GM23338 (cell line): ENCODE measurements around the gene DROSHA. TPM values are rescaled to one million over a fixed set of nuclear protein-coding genes. Genes with fewer than 3 reads are reported as not detected.

Source experiments
- ATAC-seq: fragments of 200-7000 bp; cut with Tn5 transposase; 3 replicates; pipeline ENCODE4 v1.9.1; 2020
- DNase-seq: peaks from one replicate; pipeline ENCODE4 v3.0.0-alpha.2; 2015; ENCODE audit warnings: low spot score
- H2AFZ ChIP-seq: fragments of 200-600 bp; sonication (generic); 2 replicates; pipeline ENCODE4 v1.8.0; 2016; ENCODE audit warnings: antibody characterized with exemption, mild to moderate bottlenecking, moderate library complexity
- H3F3A ChIP-seq: fragments of 200-600 bp; sonication (generic); replicated peaks from 2 replicates; pipeline ENCODE4 v1.8.0; 2017; ENCODE audit warnings: antibody characterized with exemption, mixed run types, low read depth
- H3K27ac ChIP-seq: fragments of 200-600 bp; sonication (generic); 2 replicates; pipeline ENCODE4 v1.6.1; 2016; ENCODE audit warnings: low read depth
- H3K27me3 ChIP-seq: fragments of 200-600 bp; sonication (generic); 2 replicates; pipeline ENCODE4 v1.8.0; 2016; ENCODE audit warnings: mild to moderate bottlenecking, mixed run types, moderate library complexity; ENCODE audit not compliant: insufficient read depth
- H3K36me3 ChIP-seq: fragments of 200-600 bp; sonication (generic); 2 replicates; pipeline ENCODE4 v1.8.0; 2016; ENCODE audit warnings: mild to moderate bottlenecking; ENCODE audit not compliant: insufficient read depth
- H3K4me1 ChIP-seq: fragments of 200-600 bp; sonication (generic); 2 replicates; pipeline ENCODE4 v1.8.0; 2016; ENCODE audit warnings: mild to moderate bottlenecking, moderate library complexity; ENCODE audit not compliant: insufficient read depth
- H3K4me2 ChIP-seq: fragments of 200-600 bp; sonication (generic); 2 replicates; pipeline ENCODE4 v1.7.1; 2017; ENCODE audit warnings: mixed run types
- H3K4me3 ChIP-seq: fragments of 200-600 bp; sonication (generic); 2 replicates; pipeline ENCODE4 v1.6.1; 2016; ENCODE audit warnings: mixed run types
- H3K79me2 ChIP-seq: fragments of 200-600 bp; sonication (generic); replicated peaks from 2 replicates; pipeline ENCODE4 v1.8.0; 2017; ENCODE audit warnings: mild to moderate bottlenecking; ENCODE audit not compliant: insufficient read depth
- H3K9me2 ChIP-seq: fragments of 200-600 bp; sonication (generic); 2 replicates; pipeline ENCODE4 v1.8.0; 2017; ENCODE audit not compliant: insufficient read depth
- H4K20me1 ChIP-seq: fragments of 200-600 bp; sonication (generic); replicated peaks from 2 replicates; pipeline ENCODE4 v1.8.0; 2017; ENCODE audit warnings: mild to moderate bottlenecking; ENCODE audit not compliant: insufficient read depth
- H3K27ac Mint-ChIP-seq: 2 replicates; pipeline ENCODE4 v1.8.0; 2020; ENCODE audit warnings: inconsistent platforms, mild to moderate bottlenecking, moderate library complexity, mixed read lengths
- H3K27me3 Mint-ChIP-seq: 3 replicates; pipeline ENCODE4 v1.8.0; 2022; ENCODE audit warnings: low read depth, mild to moderate bottlenecking, moderate library complexity, mixed read lengths, inconsistent platforms; ENCODE audit not compliant: insufficient read depth, poor library complexity
- H3K36me3 Mint-ChIP-seq: 3 replicates; pipeline ENCODE4 v1.8.0; 2021; ENCODE audit warnings: low read depth, mild to moderate bottlenecking, inconsistent platforms, moderate library complexity, mixed read lengths
- H3K4me1 Mint-ChIP-seq: 3 replicates; pipeline ENCODE4 v1.8.0; 2020; ENCODE audit warnings: mild to moderate bottlenecking, inconsistent platforms, mixed read lengths
- H3K4me3 Mint-ChIP-seq: 3 replicates; pipeline ENCODE4 v1.8.0; 2021; ENCODE audit warnings: moderate library complexity, mild to moderate bottlenecking, inconsistent platforms, mixed read lengths
- H3K9me3 Mint-ChIP-seq: 3 replicates; pipeline ENCODE4 v1.8.0; 2020; ENCODE audit warnings: moderate library complexity, mild to moderate bottlenecking, inconsistent platforms, mixed read lengths
- CREB1 ChIP-seq: fragments of 250-450 bp; sonication (Bioruptor Pico); IDR thresholded peaks from 2 replicates; pipeline ENCODE4 v1.5.0; 2020; ENCODE audit warnings: low read depth, mild to moderate bottlenecking, moderate library complexity
- CTCF ChIP-seq, 2 experiments: fragments of 200-600 bp in 1 of 2; sonication (generic) in 1 of 2; conservative IDR thresholded peaks; 2 replicates each; pipeline versions ENCODE4 v1.5.1 to v1.6.1; 2016 to 2017; ENCODE audit warnings: antibody characterized with exemption in 2 of 2, low read depth in 2 of 2, mild to moderate bottlenecking in 2 of 2, moderate library complexity in 1 of 2
- EZH2 ChIP-seq: fragments of 200-600 bp; sonication (generic); IDR thresholded peaks from one replicate; pipeline ENCODE4 v1.8.0; 2017; ENCODE audit warnings: antibody characterized with exemption, mild to moderate bottlenecking, low read depth; ENCODE audit not compliant: unreplicated experiment
- EZH2phosphoT487 ChIP-seq: fragments of 200-600 bp; sonication (generic); IDR thresholded peaks from one replicate; pipeline ENCODE4 v1.8.1; 2018; ENCODE audit warnings: antibody characterized with exemption; ENCODE audit not compliant: unreplicated experiment
- JUNB ChIP-seq: IDR thresholded peaks from one replicate; pipeline ENCODE4 v1.6.1; 2016; ENCODE audit warnings: antibody characterized with exemption; ENCODE audit not compliant: unreplicated experiment
- NANOG ChIP-seq: IDR thresholded peaks from 2 replicates; pipeline ENCODE4 v1.6.1; 2016; ENCODE audit warnings: antibody characterized with exemption, borderline replicate concordance
- POLR2AphosphoS5 ChIP-seq: IDR thresholded peaks from 2 replicates; pipeline ENCODE4 v1.6.1; 2016; ENCODE audit warnings: antibody characterized with exemption, low read depth
- REST ChIP-seq: IDR thresholded peaks from one replicate; pipeline ENCODE4 v1.6.1; 2018; ENCODE audit warnings: antibody characterized with exemption; ENCODE audit not compliant: unreplicated experiment
- STAT1 ChIP-seq: IDR thresholded peaks from one replicate; pipeline ENCODE4 v1.6.1; 2016; ENCODE audit warnings: antibody characterized with exemption; ENCODE audit not compliant: unreplicated experiment
- ZNF114 ChIP-seq: fragments of 250-450 bp; sonication (Bioruptor Pico); IDR thresholded peaks from 2 replicates; pipeline ENCODE4 v1.5.0; 2020; ENCODE audit warnings: mild to moderate bottlenecking, moderate library complexity
- ZNF331 ChIP-seq: fragments of 250-450 bp; sonication (Bioruptor Pico); IDR thresholded peaks from 2 replicates; pipeline ENCODE4 v1.5.0; 2020; ENCODE audit warnings: low read depth, mild to moderate bottlenecking, moderate library complexity
- polyA plus RNA-seq: library from polyadenylated mRNA; unstranded; fragments of >200 nt; fragmentation: Nextera tagmentation; extraction: Ambion mirVana; gene quantifications from 2 replicates; pipeline ENCODE4 v1.2.1, GENCODE V29; 2016
- total RNA-seq: library from RNA; depleted of rRNA; stranded (reverse); fragments of >200 nt; shearing (Covaris generic); gene quantifications from 2 replicates; pipeline ENCODE4 v1.2.3, GENCODE V29; 2014
- TF ChIP-seq, protein P1 (sequence below): IDR thresholded peaks from 2 replicates; pipeline ENCODE4 v1.6.1; 2016; ENCODE audit warnings: antibody characterized with exemption
- TF ChIP-seq, protein P2 (sequence below): fragments of 250-450 bp; sonication (Bioruptor Pico); IDR thresholded peaks from 2 replicates; pipeline ENCODE4 v1.5.0; 2020; ENCODE audit warnings: mild to moderate bottlenecking, moderate library complexity

DROSHA gene
- total and polyA plus RNA-seq, 2 experiments from 2014 or later = 70.6 to 87.8 TPM

DNA sequence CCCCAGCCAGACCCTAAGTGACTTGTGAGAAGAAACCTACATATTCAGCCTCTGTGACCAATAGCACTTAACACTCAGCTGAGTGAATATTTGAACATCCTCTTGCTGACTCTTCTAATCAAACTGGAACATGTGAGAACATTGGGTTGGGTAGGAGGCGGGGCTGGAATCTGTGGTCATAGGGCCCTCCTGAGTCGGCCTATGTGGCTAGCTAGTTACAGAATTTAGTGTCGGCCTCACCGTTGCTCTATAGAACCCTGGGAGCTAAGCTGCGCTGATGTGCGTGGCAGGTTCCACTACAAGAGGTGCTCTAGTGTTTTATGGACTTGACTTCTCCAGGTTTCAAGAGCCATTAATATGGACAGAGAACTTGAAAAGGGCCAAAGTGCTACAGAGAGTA lies 138.8 kb downstream of the DROSHA start:
- ATAC-seq (no peak), DNase-seq (no peak)
- Mint-ChIP-seq H3K36me3 (peaks cover 14% of the 10 kb centered on the region), H3K9me3 (peaks cover 22% of the 10 kb centered on the region), H3K27ac (no peak overlapping the region), H3K4me3 (no peak overlapping the region), H3K4me1 (peaks cover 11% of the 10 kb centered on the region), H3K27me3 (peaks cover 3% of the 10 kb centered on the region)
- no peaks in the 10 kb centered on the region for H3K36me3 ChIP-seq
- TF ChIP-seq, protein P1, sequence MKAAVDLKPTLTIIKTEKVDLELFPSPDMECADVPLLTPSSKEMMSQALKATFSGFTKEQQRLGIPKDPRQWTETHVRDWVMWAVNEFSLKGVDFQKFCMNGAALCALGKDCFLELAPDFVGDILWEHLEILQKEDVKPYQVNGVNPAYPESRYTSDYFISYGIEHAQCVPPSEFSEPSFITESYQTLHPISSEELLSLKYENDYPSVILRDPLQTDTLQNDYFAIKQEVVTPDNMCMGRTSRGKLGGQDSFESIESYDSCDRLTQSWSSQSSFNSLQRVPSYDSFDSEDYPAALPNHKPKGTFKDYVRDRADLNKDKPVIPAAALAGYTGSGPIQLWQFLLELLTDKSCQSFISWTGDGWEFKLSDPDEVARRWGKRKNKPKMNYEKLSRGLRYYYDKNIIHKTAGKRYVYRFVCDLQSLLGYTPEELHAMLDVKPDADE = no peak
- TF ChIP-seq, protein P2, sequence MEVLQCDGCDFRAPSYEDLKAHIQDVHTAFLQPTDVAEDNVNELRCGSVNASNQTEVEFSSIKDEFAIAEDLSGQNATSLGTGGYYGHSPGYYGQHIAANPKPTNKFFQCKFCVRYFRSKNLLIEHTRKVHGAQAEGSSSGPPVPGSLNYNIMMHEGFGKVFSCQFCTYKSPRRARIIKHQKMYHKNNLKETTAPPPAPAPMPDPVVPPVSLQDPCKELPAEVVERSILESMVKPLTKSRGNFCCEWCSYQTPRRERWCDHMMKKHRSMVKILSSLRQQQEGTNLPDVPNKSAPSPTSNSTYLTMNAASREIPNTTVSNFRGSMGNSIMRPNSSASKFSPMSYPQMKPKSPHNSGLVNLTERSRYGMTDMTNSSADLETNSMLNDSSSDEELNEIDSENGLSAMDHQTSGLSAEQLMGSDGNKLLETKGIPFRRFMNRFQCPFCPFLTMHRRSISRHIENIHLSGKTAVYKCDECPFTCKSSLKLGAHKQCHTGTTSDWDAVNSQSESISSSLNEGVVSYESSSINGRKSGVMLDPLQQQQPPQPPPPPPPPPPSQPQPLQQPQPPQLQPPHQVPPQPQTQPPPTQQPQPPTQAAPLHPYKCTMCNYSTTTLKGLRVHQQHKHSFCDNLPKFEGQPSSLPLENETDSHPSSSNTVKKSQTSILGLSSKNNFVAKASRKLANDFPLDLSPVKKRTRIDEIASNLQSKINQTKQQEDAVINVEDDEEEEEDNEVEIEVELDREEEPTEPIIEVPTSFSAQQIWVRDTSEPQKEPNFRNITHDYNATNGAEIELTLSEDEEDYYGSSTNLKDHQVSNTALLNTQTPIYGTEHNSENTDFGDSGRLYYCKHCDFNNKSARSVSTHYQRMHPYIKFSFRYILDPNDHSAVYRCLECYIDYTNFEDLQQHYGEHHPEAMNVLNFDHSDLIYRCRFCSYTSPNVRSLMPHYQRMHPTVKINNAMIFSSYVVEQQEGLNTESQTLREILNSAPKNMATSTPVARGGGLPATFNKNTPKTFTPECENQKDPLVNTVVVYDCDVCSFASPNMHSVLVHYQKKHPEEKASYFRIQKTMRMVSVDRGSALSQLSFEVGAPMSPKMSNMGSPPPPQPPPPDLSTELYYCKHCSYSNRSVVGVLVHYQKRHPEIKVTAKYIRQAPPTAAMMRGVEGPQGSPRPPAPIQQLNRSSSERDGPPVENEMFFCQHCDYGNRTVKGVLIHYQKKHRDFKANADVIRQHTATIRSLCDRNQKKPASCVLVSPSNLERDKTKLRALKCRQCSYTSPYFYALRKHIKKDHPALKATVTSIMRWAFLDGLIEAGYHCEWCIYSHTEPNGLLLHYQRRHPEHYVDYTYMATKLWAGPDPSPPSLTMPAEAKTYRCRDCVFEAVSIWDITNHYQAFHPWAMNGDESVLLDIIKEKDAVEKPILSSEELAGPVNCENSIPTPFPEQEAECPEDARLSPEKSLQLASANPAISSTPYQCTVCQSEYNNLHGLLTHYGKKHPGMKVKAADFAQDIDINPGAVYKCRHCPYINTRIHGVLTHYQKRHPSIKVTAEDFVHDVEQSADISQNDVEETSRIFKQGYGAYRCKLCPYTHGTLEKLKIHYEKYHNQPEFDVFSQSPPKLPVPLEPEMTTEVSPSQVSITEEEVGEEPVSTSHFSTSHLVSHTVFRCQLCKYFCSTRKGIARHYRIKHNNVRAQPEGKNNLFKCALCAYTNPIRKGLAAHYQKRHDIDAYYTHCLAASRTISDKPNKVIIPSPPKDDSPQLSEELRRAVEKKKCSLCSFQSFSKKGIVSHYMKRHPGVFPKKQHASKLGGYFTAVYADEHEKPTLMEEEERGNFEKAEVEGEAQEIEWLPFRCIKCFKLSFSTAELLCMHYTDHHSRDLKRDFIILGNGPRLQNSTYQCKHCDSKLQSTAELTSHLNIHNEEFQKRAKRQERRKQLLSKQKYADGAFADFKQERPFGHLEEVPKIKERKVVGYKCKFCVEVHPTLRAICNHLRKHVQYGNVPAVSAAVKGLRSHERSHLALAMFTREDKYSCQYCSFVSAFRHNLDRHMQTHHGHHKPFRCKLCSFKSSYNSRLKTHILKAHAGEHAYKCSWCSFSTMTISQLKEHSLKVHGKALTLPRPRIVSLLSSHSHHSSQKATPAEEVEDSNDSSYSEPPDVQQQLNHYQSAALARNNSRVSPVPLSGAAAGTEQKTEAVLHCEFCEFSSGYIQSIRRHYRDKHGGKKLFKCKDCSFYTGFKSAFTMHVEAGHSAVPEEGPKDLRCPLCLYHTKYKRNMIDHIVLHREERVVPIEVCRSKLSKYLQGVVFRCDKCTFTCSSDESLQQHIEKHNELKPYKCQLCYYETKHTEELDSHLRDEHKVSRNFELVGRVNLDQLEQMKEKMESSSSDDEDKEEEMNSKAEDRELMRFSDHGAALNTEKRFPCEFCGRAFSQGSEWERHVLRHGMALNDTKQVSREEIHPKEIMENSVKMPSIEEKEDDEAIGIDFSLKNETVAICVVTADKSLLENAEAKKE (CRISPR knock-in tag) = no peak
- TF ChIP-seq JUNB (no peak), ZNF331 (CRISPR knock-in tag) (no peak), POLR2AphosphoS5 (no peak), CTCF (conservative IDR thresholded peaks at IDR 0.05; ENCODE audit: low read depth in 2 of 2) (no peak), EZH2 (no peak), ZNF114 (no peak), NANOG (no peak), STAT1 (no peak), CREB1 (no peak), REST (no peak), EZH2phosphoT487 (no peak)
- H3K27ac ChIP-seq = no peak overlapping the region
- H3K9me2 ChIP-seq = no peaks in the 10 kb centered on the region
- H3K27me3 ChIP-seq = no peaks in the 10 kb centered on the region
- H2AFZ ChIP-seq = no peak overlapping the region
- H3K79me2 ChIP-seq = no peaks in the 10 kb centered on the region
- no peak overlapping the region for H3K4me2 ChIP-seq
- no peaks in the 10 kb centered on the region for H3F3A ChIP-seq
- no peaks in the 10 kb centered on the region for H4K20me1 ChIP-seq
- peaks cover 7% of the 10 kb centered on the region for H3K4me1 ChIP-seq
- H3K4me3 ChIP-seq = no peak overlapping the region
